HG03469 (cell line): ENCODE data around the gene OR6C65.

Experiments used
- ATAC-seq: cut with Tn5 transposase; IDR thresholded peaks from one replicate; pipeline ENCODE4 v1.9.1; 2021; ENCODE audit warnings: mild to moderate bottlenecking, moderate library complexity, moderate number of reproducible peaks; ENCODE audit not compliant: unreplicated experiment

OR6C65 gene

GRCh38 chr12:55445357-55445756 lies 45.0 kb downstream of the OR6C65 start:
- no peak for ATAC-seq

- no peak for ATAC-seq
These were observed 46.0 kb downstream of the OR6C65 start for GRCh38 chr12:55446326-55446725.

- ATAC-seq, result no peak
These were observed 48.5 kb downstream of the OR6C65 start for GRCh38 chr12:55448825-55449224.
